Measurements from ENCODE around the gene UBL4B.

Gene UBL4B

GRCh38 chr1:110152133-110152785 is 40.0 kb downstream of the UBL4B start:
- in situ Hi-C loops (cut with MboI; ENCODE audit: low sequenced_read_pairs), result no loop called here

GRCh38 chr1:110153407-110153950 is 41.2 kb downstream of the UBL4B start:
- in situ Hi-C loops (cut with MboI; ENCODE audit: low sequenced_read_pairs), result no loop called here

- in situ Hi-C loops (cut with MboI; ENCODE audit: low sequenced_read_pairs), result no loop called here
These were observed 43.8 kb downstream of the UBL4B start for GRCh38 chr1:110155878-110156522.

GRCh38 chr1:110158261-110158660 is 46.0 kb downstream of the UBL4B start:
- in situ Hi-C loops (cut with MboI; ENCODE audit: low sequenced_read_pairs), result no loop called here

- in situ Hi-C loops (cut with MboI; ENCODE audit: low sequenced_read_pairs), result no loop called here
These were observed 46.9 kb downstream of the UBL4B start for GRCh38 chr1:110159168-110159567.

GRCh38 chr1:110160538-110161100 is 48.4 kb downstream of the UBL4B start:
- in situ Hi-C loops (cut with MboI; ENCODE audit: low sequenced_read_pairs), result no loop called here

- in situ Hi-C loops (cut with MboI; ENCODE audit: low sequenced_read_pairs), result no loop called here
These were observed 48.9 kb downstream of the UBL4B start for GRCh38 chr1:110161165-110161564.

- in situ Hi-C loops (cut with MboI; ENCODE audit: low sequenced_read_pairs), result no loop called here
These were observed 49.6 kb downstream of the UBL4B start for GRCh38 chr1:110161849-110162248.

Measured in HL-60/S4 treated with phorbol 12-myristate 13-acetate at 8.2 ng/mL for 4 days and 3 days (cell line).